ENCODE measurements around the gene ME2. TPM values are rescaled to one million over a fixed set of nuclear protein-coding genes. Genes with fewer than 3 reads are reported as not detected.
A peak's percentile ranks its signal among the peaks of the same experiment; 100 is the strongest.

Gene ME2
- total RNA-seq, 2 donors from 2014 or later: 72.3 to 75.2 TPM

GRCh38 chr18:50906843-50907242 lies 27.9 kb downstream of the ME2 start:
- peaks cover 17 to 46% of the 10 kb centered on the region in 2 donors for H3K36me3 Mint-ChIP-seq (ENCODE audit: insufficient read depth in 2 of 2)
- no peaks in the 10 kb centered on the region for H3K27me3 Mint-ChIP-seq (ENCODE audit: low read depth)
- H3K27ac Mint-ChIP-seq: no peak overlapping the region
- DNase-seq (no peak), ATAC-seq (replicated peaks in 1 of 2) (no peak)
- peaks cover 7% of the 10 kb centered on the region for H3K4me1 Mint-ChIP-seq (ENCODE audit: low read depth)
- peaks cover 0 to 4% of the 10 kb centered on the region in 2 donors for H3K9me3 Mint-ChIP-seq
- no peak overlapping the region for H3K4me3 Mint-ChIP-seq

- peak overlapping the region; percentile 2 for H3K27ac Mint-ChIP-seq
These were observed 30.3 kb downstream of the ME2 start for GRCh38 chr18:50909261-50909660.

GRCh38 chr18:50911006-50911405 lies 32.1 kb downstream of the ME2 start:
- H3K27me3 Mint-ChIP-seq (ENCODE audit: low read depth): no peaks in the 10 kb centered on the region
- peaks cover 0 to 4% of the 10 kb centered on the region in 2 donors for H3K9me3 Mint-ChIP-seq
- ATAC-seq (replicated peaks in 1 of 2) (no peak), DNase-seq (no peak)
- peaks cover 16 to 49% of the 10 kb centered on the region in 2 donors for H3K36me3 Mint-ChIP-seq (ENCODE audit: insufficient read depth in 2 of 2)
- peaks cover 5% of the 10 kb centered on the region for H3K4me1 Mint-ChIP-seq (ENCODE audit: low read depth)
- no peak overlapping the region for H3K4me3 Mint-ChIP-seq
- no peak overlapping the region for H3K27ac Mint-ChIP-seq

More at GRCh38 chr18:50909261-50909660, 30.3 kb downstream of the ME2 start:
- peaks cover 17 to 53% of the 10 kb centered on the region in 2 donors for H3K36me3 Mint-ChIP-seq (ENCODE audit: insufficient read depth in 2 of 2)
- no peaks in the 10 kb centered on the region for H3K27me3 Mint-ChIP-seq (ENCODE audit: low read depth)
- no peaks in the 10 kb centered on the region for H3K4me1 Mint-ChIP-seq (ENCODE audit: low read depth)
- no peak overlapping the region for H3K4me3 Mint-ChIP-seq
- DNase-seq: no peak
- H3K9me3 Mint-ChIP-seq: peaks cover 0 to 4% of the 10 kb centered on the region in 2 donors
- ATAC-seq (replicated peaks in 1 of 2): no peak

GRCh38 chr18:50917021-50917420 lies 38.1 kb downstream of the ME2 start:
- H3K36me3 Mint-ChIP-seq (ENCODE audit: insufficient read depth in 2 of 2): peaks cover 10 to 36% of the 10 kb centered on the region in 2 donors
- no peak for DNase-seq
- H3K27me3 Mint-ChIP-seq (ENCODE audit: low read depth): no peaks in the 10 kb centered on the region
- H3K9me3 Mint-ChIP-seq: no peaks in the 10 kb centered on the region
- H3K4me3 Mint-ChIP-seq: no peak overlapping the region
- H3K4me1 Mint-ChIP-seq (ENCODE audit: low read depth): peaks cover 5% of the 10 kb centered on the region
- no peak for ATAC-seq (replicated peaks in 1 of 2)
- no peak overlapping the region for H3K27ac Mint-ChIP-seq

GRCh38 chr18:50918153-50918552 lies 39.2 kb downstream of the ME2 start:
- Mint-ChIP-seq H3K9me3 (no peaks in the 10 kb centered on the region), H3K36me3 (ENCODE audit: insufficient read depth in 2 of 2) (peaks cover 12 to 37% of the 10 kb centered on the region in 2 donors), H3K27ac (no peak overlapping the region), H3K4me1 (ENCODE audit: low read depth) (peaks cover 5% of the 10 kb centered on the region), H3K27me3 (ENCODE audit: low read depth) (no peaks in the 10 kb centered on the region), H3K4me3 (no peak overlapping the region)
- DNase-seq (no peak), ATAC-seq (replicated peaks in 1 of 2) (no peak)

- no peaks in the 10 kb centered on the region for H3K4me1 Mint-ChIP-seq (ENCODE audit: low read depth)
- H3K27me3 Mint-ChIP-seq (ENCODE audit: low read depth): no peaks in the 10 kb centered on the region
- H3K27ac Mint-ChIP-seq: no peak overlapping the region
- H3K36me3 Mint-ChIP-seq (ENCODE audit: insufficient read depth in 2 of 2): peaks cover 16 to 43% of the 10 kb centered on the region in 2 donors
- ATAC-seq (replicated peaks in 1 of 2) (no peak), DNase-seq (no peak)
- no peak overlapping the region for H3K4me3 Mint-ChIP-seq
- peaks cover 0 to 3% of the 10 kb centered on the region in 2 donors for H3K9me3 Mint-ChIP-seq
These were observed 45.5 kb downstream of the ME2 start for GRCh38 chr18:50924372-50924771.

- H3K27me3 Mint-ChIP-seq (ENCODE audit: low read depth): no peaks in the 10 kb centered on the region
- no peak overlapping the region for H3K4me3 Mint-ChIP-seq
- no peaks in the 10 kb centered on the region for H3K4me1 Mint-ChIP-seq (ENCODE audit: low read depth)
- no peak for DNase-seq
- no peak overlapping the region for H3K27ac Mint-ChIP-seq
- peaks cover 0 to 3% of the 10 kb centered on the region in 2 donors for H3K9me3 Mint-ChIP-seq
- no peak for ATAC-seq (replicated peaks in 1 of 2)
- H3K36me3 Mint-ChIP-seq (ENCODE audit: insufficient read depth in 2 of 2): peaks cover 13 to 33% of the 10 kb centered on the region in 2 donors
These were observed 47.6 kb downstream of the ME2 start for GRCh38 chr18:50926521-50926920.

GRCh38 chr18:50928551-50928950 lies 49.6 kb downstream of the ME2 start:
- no peaks in the 10 kb centered on the region for H3K27me3 Mint-ChIP-seq (ENCODE audit: low read depth)
- H3K4me3 Mint-ChIP-seq: no peak overlapping the region
- no peak overlapping the region for H3K27ac Mint-ChIP-seq
- H3K9me3 Mint-ChIP-seq: peaks cover 0 to 3% of the 10 kb centered on the region in 2 donors
- DNase-seq (no peak), ATAC-seq (replicated peaks in 1 of 2) (no peak)
- H3K4me1 Mint-ChIP-seq (ENCODE audit: low read depth): no peaks in the 10 kb centered on the region
- H3K36me3 Mint-ChIP-seq (ENCODE audit: insufficient read depth in 2 of 2): peaks cover 11 to 30% of the 10 kb centered on the region in 2 donors

GRCh38 chr18:50933684-50934083 lies 54.8 kb downstream of the ME2 start:
- peaks cover 0 to 12% of the 10 kb centered on the region in 2 donors for H3K36me3 Mint-ChIP-seq (ENCODE audit: insufficient read depth in 2 of 2)
- ATAC-seq (replicated peaks in 1 of 2) (no peak), DNase-seq (no peak)
- no peaks in the 10 kb centered on the region for H3K4me1 Mint-ChIP-seq (ENCODE audit: low read depth)
- no peak overlapping the region for H3K27ac Mint-ChIP-seq
- H3K4me3 Mint-ChIP-seq: no peak overlapping the region
- no peaks in the 10 kb centered on the region for H3K27me3 Mint-ChIP-seq (ENCODE audit: low read depth)
- H3K9me3 Mint-ChIP-seq: no peaks in the 10 kb centered on the region

- Mint-ChIP-seq H3K4me1 (ENCODE audit: low read depth) (no peaks in the 10 kb centered on the region), H3K9me3 (no peaks in the 10 kb centered on the region), H3K27me3 (ENCODE audit: low read depth) (no peaks in the 10 kb centered on the region), H3K27ac (no peak overlapping the region), H3K4me3 (no peak overlapping the region), H3K36me3 (ENCODE audit: insufficient read depth in 2 of 2) (peaks cover 0 to 11% of the 10 kb centered on the region in 2 donors)
- no peak for ATAC-seq (replicated peaks in 1 of 2)
- DNase-seq: no peak
These were observed 55.8 kb downstream of the ME2 start for GRCh38 chr18:50934545-50935211.

GRCh38 chr18:50935493-50936191 lies 56.7 kb downstream of the ME2 start:
- DNase-seq: no peak
- no peaks in the 10 kb centered on the region for H3K9me3 Mint-ChIP-seq
- H3K36me3 Mint-ChIP-seq (ENCODE audit: insufficient read depth in 2 of 2): peaks cover 0 to 11% of the 10 kb centered on the region in 2 donors
- no peak for ATAC-seq (replicated peaks in 1 of 2)
- H3K27me3 Mint-ChIP-seq (ENCODE audit: low read depth): no peaks in the 10 kb centered on the region
- no peak overlapping the region for H3K4me3 Mint-ChIP-seq
- H3K27ac Mint-ChIP-seq: no peak overlapping the region
- no peaks in the 10 kb centered on the region for H3K4me1 Mint-ChIP-seq (ENCODE audit: low read depth)

- H3K27me3 Mint-ChIP-seq (ENCODE audit: low read depth): no peaks in the 10 kb centered on the region
- peaks cover 0 to 14% of the 10 kb centered on the region in 2 donors for H3K36me3 Mint-ChIP-seq (ENCODE audit: insufficient read depth in 2 of 2)
- DNase-seq (no peak), ATAC-seq (replicated peaks in 1 of 2) (no peak)
- no peak overlapping the region for H3K4me3 Mint-ChIP-seq
- peak overlapping the region; percentile 70 for H3K27ac Mint-ChIP-seq
- no peaks in the 10 kb centered on the region for H3K4me1 Mint-ChIP-seq (ENCODE audit: low read depth)
- H3K9me3 Mint-ChIP-seq: no peaks in the 10 kb centered on the region
These were observed 58.3 kb downstream of the ME2 start for GRCh38 chr18:50937183-50937582.

- Mint-ChIP-seq H3K27me3 (ENCODE audit: low read depth) (no peaks in the 10 kb centered on the region), H3K36me3 (ENCODE audit: insufficient read depth in 2 of 2) (peaks cover 0 to 17% of the 10 kb centered on the region in 2 donors), H3K4me3 (no peak overlapping the region), H3K27ac (peak overlapping the region; percentile 85), H3K4me1 (ENCODE audit: low read depth) (no peaks in the 10 kb centered on the region), H3K9me3 (no peaks in the 10 kb centered on the region)
- ATAC-seq (replicated peaks in 1 of 2): no peak
- no peak for DNase-seq
These were observed 60.0 kb downstream of the ME2 start for GRCh38 chr18:50938912-50939311.

All from activated T-cell treated with anti-CD3 and anti-CD28 coated beads, Interleukin-2, amount 50 U/mL, for 72 hours (primary cell).